ENCODE data around the gene KRTAP20-4. TPM values are rescaled to one million over a fixed set of nuclear protein-coding genes. Genes with fewer than 3 reads are reported as not detected.

The KRTAP20-4 gene
- polyA plus RNA-seq, 2 of the 4 experiments (the other 2 are of a cell fraction): not detected

DNA sequence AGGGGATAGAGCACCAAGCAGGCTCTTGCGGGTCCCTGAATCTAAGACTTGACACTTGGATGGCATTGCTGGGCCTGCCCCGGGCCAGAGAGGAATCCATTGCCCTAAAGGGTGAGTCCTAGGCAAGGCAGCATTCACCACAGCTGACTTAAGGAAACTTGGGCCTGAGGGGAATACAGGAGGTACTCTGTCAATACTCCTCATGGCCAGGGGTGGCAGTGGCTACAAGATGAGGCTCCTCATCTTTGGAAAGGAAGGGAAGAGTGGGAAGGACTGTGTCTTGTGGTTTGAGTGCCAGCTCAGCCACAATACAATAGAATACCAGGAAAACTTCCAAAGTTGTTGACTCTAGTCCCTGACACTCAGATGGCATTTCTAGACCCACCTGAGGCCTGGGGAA is 14.5 kb upstream of the KRTAP20-4 start (continued):
- no peak for TF ChIP-seq HOXA7 (CRISPR knock-in tag; IDR thresholded peaks at IDR 0.05)
- TF ChIP-seq, protein P1, sequence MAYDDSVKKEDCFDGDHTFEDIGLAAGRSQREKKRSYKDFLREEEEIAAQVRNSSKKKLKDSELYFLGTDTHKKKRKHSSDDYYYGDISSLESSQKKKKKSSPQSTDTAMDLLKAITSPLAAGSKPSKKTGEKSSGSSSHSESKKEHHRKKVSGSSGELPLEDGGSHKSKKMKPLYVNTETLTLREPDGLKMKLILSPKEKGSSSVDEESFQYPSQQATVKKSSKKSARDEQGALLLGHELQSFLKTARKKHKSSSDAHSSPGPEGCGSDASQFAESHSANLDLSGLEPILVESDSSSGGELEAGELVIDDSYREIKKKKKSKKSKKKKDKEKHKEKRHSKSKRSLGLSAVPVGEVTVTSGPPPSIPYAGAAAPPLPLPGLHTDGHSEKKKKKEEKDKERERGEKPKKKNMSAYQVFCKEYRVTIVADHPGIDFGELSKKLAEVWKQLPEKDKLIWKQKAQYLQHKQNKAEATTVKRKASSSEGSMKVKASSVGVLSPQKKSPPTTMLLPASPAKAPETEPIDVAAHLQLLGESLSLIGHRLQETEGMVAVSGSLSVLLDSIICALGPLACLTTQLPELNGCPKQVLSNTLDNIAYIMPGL (CRISPR knock-in tag; IDR thresholded peaks at IDR 0.05; ENCODE audit: borderline replicate concordance): no peak

DNA sequence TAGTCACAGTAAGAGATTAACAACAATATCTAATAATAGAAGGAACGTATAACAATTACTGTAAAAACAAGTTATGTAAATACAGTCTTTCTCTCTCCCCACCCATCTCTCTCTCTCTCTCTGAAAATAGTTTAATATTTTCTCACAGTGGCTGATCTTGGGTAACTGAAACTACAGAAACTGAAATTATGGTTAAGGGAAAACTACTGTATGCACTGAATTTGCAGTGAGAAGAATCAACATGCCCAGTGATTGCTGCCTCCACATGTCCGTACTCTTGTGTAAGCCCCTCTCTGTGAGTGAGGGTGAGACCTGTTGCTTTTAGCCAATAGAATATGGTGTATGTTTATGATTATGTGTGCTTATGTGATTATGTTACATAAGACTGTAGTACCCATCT is 8.3 kb upstream of the KRTAP20-4 start:
- DNase-seq (ENCODE audit: low read depth in 1 of 2, low spot score in 1 of 2): no peak
- no peak overlapping the region for H3K27ac ChIP-seq
- ATAC-seq: no peak
- no peak for FAIRE-seq
- no peaks in the 10 kb centered on the region for H3K9me3 ChIP-seq
- 5% methylated on average over 2 of the region's 2 CpGs for WGBS (ENCODE audit: missing lambda C conversion rate)
- TF ChIP-seq RARB (CRISPR knock-in tag; IDR thresholded peaks at IDR 0.05): no peak
- TF ChIP-seq FOSL2 (IDR thresholded peaks at IDR 0.05): no peak
- TF ChIP-seq FOSL2 (CRISPR knock-in tag; IDR thresholded peaks at IDR 0.05): no peak
- no peak for TF ChIP-seq CBX8 (IDR thresholded peaks at IDR 0.05)
- no peak for TF ChIP-seq RAD21 (conservative IDR thresholded peaks at IDR 0.05 in 1 of 2, IDR thresholded peaks at IDR 0.05 in 1 of 2)
- no peak for TF ChIP-seq JUN (IDR thresholded peaks at IDR 0.05)
- no peak for TF ChIP-seq HOXA7 (CRISPR knock-in tag; IDR thresholded peaks at IDR 0.05)
- TF ChIP-seq, protein P2, sequence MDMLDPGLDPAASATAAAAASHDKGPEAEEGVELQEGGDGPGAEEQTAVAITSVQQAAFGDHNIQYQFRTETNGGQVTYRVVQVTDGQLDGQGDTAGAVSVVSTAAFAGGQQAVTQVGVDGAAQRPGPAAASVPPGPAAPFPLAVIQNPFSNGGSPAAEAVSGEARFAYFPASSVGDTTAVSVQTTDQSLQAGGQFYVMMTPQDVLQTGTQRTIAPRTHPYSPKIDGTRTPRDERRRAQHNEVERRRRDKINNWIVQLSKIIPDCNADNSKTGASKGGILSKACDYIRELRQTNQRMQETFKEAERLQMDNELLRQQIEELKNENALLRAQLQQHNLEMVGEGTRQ (IDR thresholded peaks at IDR 0.05): no peak
- TF ChIP-seq, protein P3, sequence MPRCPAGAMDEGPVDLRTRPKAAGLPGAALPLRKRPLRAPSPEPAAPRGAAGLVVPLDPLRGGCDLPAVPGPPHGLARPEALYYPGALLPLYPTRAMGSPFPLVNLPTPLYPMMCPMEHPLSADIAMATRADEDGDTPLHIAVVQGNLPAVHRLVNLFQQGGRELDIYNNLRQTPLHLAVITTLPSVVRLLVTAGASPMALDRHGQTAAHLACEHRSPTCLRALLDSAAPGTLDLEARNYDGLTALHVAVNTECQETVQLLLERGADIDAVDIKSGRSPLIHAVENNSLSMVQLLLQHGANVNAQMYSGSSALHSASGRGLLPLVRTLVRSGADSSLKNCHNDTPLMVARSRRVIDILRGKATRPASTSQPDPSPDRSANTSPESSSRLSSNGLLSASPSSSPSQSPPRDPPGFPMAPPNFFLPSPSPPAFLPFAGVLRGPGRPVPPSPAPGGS (IDR thresholded peaks at IDR 0.05): no peak
- TF ChIP-seq, protein P4, sequence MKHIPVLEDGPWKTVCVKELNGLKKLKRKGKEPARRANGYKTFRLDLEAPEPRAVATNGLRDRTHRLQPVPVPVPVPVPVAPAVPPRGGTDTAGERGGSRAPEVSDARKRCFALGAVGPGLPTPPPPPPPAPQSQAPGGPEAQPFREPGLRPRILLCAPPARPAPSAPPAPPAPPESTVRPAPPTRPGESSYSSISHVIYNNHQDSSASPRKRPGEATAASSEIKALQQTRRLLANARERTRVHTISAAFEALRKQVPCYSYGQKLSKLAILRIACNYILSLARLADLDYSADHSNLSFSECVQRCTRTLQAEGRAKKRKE (CRISPR knock-in tag; IDR thresholded peaks at IDR 0.05; ENCODE audit: low read depth): no peak
- TF ChIP-seq ESRRA (IDR thresholded peaks at IDR 0.05; ENCODE audit: borderline replicate concordance, low read length): no peak
- no peak for TF ChIP-seq FOSB (CRISPR knock-in tag; IDR thresholded peaks at IDR 0.05)
- no peak for TF ChIP-seq CEBPB (IDR thresholded peaks at IDR 0.05)
- TF ChIP-seq BHLHE40 (IDR thresholded peaks at IDR 0.05; ENCODE audit: low read depth, low read length): no peak
- no peak for TF ChIP-seq MYC (IDR thresholded peaks at IDR 0.05; ENCODE audit: borderline replicate concordance, low read length)
- TF ChIP-seq JUNB (IDR thresholded peaks at IDR 0.05): no peak
- TF ChIP-seq CHD4 (IDR thresholded peaks at IDR 0.05; ENCODE audit: borderline replicate concordance): no peak
- no peak for TF ChIP-seq TP53 (CRISPR knock-in tag; IDR thresholded peaks at IDR 0.05)
- TF ChIP-seq ZSCAN20 (CRISPR knock-in tag; IDR thresholded peaks at IDR 0.05): no peak
- no peak for TF ChIP-seq NFE2L2 (conservative IDR thresholded peaks at IDR 0.05; ENCODE audit: low read length)
- no peak for TF ChIP-seq HEYL (CRISPR knock-in tag; IDR thresholded peaks at IDR 0.05)
- CTCF ChIA-PET: no interaction called here
- POLR2A ChIA-PET: no interaction called here
- no peaks in the 10 kb centered on the region for H3K4me1 ChIP-seq
- H3K4me3 ChIP-seq: no peak overlapping the region
- H3K4me2 ChIP-seq: no peak overlapping the region

DNA sequence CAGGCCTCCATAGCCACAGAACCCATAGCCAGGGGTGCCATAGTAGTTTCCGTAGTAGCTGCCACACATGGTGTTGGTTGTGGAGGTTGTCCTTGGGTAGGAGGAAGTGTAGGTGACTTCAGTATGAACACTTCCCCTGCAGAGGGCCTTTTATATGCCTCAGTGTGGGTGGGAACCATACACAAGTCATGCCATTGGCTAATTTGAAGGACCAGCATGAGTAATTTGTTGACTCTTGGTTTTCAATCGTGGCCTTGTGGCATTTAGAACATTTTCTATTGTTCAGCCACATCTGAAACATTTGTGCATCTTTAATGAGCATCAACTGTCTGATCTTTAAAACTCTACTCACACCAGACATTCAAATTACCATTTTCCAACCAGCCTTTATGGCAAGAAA is 6.6 kb upstream of the KRTAP20-4 start, which contains the start of gene KRTAP6-1:
KRTAP6-1 (minus strand) TSS at position 95 of the 400 bp plus-strand sequence; CDS start at position 69, 26 bp downstream.
- 36% methylated on average over 2 of the region's 2 CpGs for WGBS (ENCODE audit: missing lambda C conversion rate)
- DNase-seq (ENCODE audit: low read depth in 1 of 2, low spot score in 1 of 2): no peak
- TF ChIP-seq EP300 (IDR thresholded peaks at IDR 0.05): no peak
- TF ChIP-seq POLR2AphosphoS2 (conservative IDR thresholded peaks at IDR 0.05; ENCODE audit: low read length): no peak
- no peak for TF ChIP-seq CEBPB (IDR thresholded peaks at IDR 0.05)
- TF ChIP-seq POLR2A (IDR thresholded peaks at IDR 0.05; ENCODE audit: low read length): no peak
- TF ChIP-seq PHF8 (IDR thresholded peaks at IDR 0.05; ENCODE audit: borderline replicate concordance, low read depth): no peak
- TF ChIP-seq RFX5 (IDR thresholded peaks at IDR 0.05): no peak
- TF ChIP-seq CHD4 (IDR thresholded peaks at IDR 0.05; ENCODE audit: borderline replicate concordance): no peak
- TF ChIP-seq, protein P5, sequence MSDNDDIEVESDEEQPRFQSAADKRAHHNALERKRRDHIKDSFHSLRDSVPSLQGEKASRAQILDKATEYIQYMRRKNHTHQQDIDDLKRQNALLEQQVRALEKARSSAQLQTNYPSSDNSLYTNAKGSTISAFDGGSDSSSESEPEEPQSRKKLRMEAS (IDR thresholded peaks at IDR 0.05): no peak
- TF ChIP-seq NR3C1 (IDR thresholded peaks at IDR 0.05): no peak
- no peak for TF ChIP-seq ZFP36 (IDR thresholded peaks at IDR 0.05; ENCODE audit: borderline replicate concordance, partially characterized antibody)
- no peak for TF ChIP-seq EHF (CRISPR knock-in tag; IDR thresholded peaks at IDR 0.05)
- TF ChIP-seq CHD2 (IDR thresholded peaks at IDR 0.05; ENCODE audit: low read length, partially characterized antibody): no peak
- TF ChIP-seq, protein P6, sequence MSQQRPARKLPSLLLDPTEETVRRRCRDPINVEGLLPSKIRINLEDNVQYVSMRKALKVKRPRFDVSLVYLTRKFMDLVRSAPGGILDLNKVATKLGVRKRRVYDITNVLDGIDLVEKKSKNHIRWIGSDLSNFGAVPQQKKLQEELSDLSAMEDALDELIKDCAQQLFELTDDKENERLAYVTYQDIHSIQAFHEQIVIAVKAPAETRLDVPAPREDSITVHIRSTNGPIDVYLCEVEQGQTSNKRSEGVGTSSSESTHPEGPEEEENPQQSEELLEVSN (IDR thresholded peaks at IDR 0.05; ENCODE audit: borderline replicate concordance, low read depth): no peak
- no peak for TF ChIP-seq TFCP2L1 (CRISPR knock-in tag; IDR thresholded peaks at IDR 0.05)

More for the DNA sequence above, 6.6 kb upstream of the KRTAP20-4 start, which contains the start of gene KRTAP6-1:
- Histone ChIP-seq H3K4me3 (no peak within 1 kb of the TSS), H3K4me2 (no peak within 1 kb of the TSS), H3K4me1 (no peaks in the 10 kb centered on the region), H3K9me3 (no peaks in the 10 kb centered on the region), H3K27ac (no peak within 1 kb of the TSS)
- FAIRE-seq (no peak), ATAC-seq (no peak)
- ChIA-PET CTCF (no interaction called here), POLR2A (no interaction called here)

Measured in A549 (cell line).